Stimulated activated CD8-positive, alpha-beta memory T cell treated with anti-CD3 and anti-CD28 coated beads, Interleukin-12 subunit alpha, Interleukin-12 subunit beta, amount 100 ng/mL, for 24 hours (primary cell): ENCODE results near the gene DERA.
"Not testable (repeated sequence)": the region's sequence is repeated elsewhere in the genome, so short reads cannot be mapped to it uniquely, and the experiment has no call there.

Source experiments
- DNase-seq: peaks from one replicate; pipeline ENCODE4 v3.0.0-alpha.2; 2020; ENCODE audit errors: extremely low read depth

Gene DERA

GRCh38 chr12:16008421-16008824 lies 97.3 kb downstream of the DERA start:
- DNase-seq = no peak

DNA sequence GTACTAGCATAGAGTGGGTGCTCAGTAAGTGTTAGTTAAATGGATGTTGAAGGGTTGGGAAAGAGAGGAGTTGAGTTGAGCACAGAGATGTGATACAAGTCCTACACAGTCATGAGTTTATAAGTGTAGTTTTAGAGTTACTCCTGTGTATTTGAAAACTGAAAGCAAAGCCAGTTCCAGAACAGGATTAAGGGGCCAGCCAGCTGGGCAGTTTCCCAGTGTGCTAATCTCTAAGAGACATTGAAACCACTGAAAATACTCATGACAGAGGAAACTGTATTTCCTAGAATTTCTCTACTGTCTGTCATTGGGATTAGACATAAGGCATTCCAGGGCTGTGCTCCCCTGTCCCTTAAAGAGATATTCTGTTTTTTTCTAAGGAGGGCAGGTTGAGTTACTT lies 101.0 kb downstream of the DERA start:
- no peak for DNase-seq

DNA sequence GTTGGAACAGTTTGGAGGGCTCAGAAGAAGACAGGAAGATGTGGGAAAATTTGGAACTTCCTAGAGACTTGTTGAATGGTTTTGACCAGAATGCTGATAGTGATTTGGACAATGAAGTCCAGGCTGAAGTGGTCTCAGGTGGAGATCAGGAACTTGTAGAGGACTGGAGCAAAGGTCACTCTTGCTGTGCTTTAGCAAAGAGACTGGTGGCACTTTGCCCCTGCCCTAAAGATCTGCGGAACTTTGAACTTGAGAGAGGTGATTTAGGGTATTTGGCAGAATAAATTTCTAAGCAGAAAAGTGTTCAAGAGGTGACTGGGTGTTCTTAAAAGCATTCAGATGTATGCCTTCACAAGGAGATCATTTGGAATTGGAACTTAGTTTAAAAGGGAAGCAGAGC lies 102.6 kb downstream of the DERA start:
- not testable (repeated sequence) for DNase-seq

DNA sequence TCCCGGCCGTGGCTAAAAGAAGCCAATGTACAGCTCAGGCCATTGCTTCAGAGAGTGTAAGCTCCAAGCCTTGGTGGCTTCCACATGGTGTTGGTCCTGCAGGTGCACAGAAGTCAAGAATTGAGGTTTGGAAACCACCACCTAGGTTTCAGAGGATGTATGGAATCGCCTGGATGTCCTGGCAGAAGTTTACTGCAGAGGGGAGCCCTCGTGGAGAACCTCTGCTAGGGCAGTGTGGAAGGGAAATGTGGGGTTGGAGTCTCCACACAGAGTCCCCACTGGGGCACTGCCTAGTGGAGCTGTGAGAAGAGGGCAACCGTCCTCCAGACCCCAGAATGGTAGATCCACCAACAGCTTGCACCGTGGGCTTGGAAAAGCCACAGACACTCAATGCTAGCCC lies 103.3 kb downstream of the DERA start:
- DNase-seq = not testable (repeated sequence)

GRCh38 chr12:16016748-16017147 lies 105.6 kb downstream of the DERA start:
- DNase-seq = no peak

DNA sequence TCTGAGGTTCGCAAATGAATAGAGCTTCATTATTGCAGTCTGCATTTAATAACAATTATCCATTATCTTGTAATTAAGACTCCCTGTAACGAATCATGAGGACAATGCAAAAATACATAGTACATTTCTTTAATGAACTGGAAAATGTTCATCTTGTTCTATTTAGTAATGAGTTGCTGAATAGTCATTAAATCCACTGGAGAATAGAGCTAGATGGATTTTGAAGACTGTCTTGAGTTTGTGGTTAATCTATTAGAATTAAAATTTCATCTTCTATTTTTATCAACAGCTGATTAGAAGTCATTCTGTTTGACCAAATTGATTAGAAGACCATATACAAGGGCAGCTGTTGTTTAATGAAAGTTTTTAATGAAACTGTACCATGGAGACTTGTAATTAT lies 107.2 kb downstream of the DERA start:
- DNase-seq = no peak

- DNase-seq = no peak
Measured at GRCh38 chr12:16019136-16019535, 108.0 kb downstream of the DERA start.

GRCh38 chr12:16020031-16020430 lies 108.9 kb downstream of the DERA start:
- DNase-seq = no peak

GRCh38 chr12:16021026-16021425 lies 109.9 kb downstream of the DERA start:
- no peak for DNase-seq

- DNase-seq = no peak
Measured at GRCh38 chr12:16021676-16022075, 110.5 kb downstream of the DERA start.

- DNase-seq = no peak
Measured at GRCh38 chr12:16027002-16027401, 115.9 kb downstream of the DERA start.

GRCh38 chr12:16030744-16031143 lies 119.6 kb downstream of the DERA start:
- no peak for DNase-seq

DNA sequence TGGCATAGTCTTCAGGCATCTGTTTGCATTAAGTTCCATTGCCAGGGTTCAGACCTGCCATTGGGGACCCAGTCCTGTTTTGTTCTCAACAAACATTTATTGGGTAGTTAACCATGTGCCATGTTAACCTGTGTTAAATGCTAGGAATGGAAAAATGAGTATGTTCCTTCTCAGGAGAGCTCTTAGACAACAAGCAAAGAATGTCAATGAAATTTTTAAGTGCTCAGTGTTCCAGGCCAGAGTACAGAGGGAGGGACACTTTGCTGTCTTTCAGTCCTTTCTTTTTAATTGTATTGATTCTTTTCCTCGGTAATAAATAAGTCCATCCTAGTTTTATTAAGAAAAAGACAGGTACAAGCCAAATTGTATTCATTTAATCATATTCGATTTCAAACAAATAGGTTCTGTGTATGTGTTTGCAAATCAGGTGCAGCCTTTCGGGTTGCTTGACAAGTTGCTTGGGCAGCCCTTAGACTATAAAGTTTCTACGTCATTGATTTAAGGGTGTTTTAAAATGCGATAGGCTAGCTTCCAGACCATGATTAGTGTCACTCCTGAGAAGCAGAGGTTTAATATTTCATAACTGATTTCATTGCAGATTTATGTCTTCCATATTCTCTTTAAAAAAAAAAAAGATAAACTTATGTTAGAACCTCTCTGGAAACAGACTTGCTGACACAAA lies 123.1 kb downstream of the DERA start:
- DNase-seq = no peak

DNA sequence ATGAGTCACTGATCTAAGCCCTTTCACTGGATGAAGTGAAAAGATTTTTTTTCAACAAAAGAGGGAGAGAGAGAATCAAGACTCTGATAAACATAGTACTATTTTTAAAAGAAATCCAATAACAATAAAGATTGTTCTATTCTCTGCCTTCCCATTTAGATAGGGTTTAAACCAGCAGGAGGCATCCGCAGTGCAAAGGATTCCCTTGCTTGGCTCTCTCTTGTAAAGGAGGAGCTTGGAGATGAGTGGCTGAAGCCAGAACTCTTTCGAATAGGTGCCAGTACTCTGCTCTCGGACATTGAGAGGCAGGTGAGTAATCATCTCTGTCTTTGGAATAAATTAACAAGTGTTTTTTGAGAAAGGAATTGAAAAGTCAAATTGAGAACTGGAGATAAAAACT lies 124.9 kb downstream of the DERA start:
- no peak for DNase-seq

DNA sequence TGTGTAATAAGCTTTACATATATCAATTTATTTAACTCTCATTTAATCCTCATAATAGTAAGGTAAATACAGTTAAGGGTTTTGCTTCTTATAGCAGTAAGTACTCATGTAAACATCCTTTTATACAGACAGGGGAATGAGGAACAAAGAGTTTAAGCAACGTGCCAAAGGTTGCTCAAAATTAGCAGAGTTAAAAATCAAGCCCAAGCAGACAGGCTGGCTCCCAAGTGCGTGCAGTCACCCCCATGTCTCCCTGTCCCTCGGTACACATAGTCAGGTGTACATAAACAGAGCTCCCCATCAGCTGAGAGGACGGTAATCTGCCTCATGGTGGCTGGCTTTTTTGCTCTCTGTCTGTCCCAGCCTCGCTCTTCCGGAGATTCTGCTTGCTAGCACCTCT lies 126.4 kb downstream of the DERA start:
- DNase-seq = no peak

GRCh38 chr12:16043480-16043879 lies 132.3 kb downstream of the DERA start:
- no peak for DNase-seq

DNA sequence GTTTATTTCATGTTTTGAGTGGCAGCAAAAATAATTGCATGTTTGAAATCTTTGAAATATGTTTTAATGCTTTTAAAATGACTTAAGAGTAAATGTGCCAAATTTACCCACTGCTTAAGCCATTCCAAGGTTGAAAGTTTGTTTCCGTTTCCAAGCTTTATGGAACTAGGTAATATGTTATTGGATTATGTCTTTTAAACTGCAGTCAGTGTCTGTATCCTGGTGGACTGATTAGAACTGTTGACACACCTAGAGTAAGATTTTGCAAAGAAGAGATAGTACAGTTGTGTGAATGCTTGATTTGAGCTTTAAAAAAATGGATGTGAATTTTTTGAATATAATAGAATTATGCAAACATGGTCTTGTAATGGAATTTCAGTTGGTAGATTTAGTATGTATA lies 135.1 kb downstream of the DERA start:
- no peak for DNase-seq

- no peak for DNase-seq
Measured at GRCh38 chr12:16048511-16048910, 137.4 kb downstream of the DERA start.

GRCh38 chr12:16056910-16057309 lies 145.8 kb downstream of the DERA start:
- no peak for DNase-seq

DNA sequence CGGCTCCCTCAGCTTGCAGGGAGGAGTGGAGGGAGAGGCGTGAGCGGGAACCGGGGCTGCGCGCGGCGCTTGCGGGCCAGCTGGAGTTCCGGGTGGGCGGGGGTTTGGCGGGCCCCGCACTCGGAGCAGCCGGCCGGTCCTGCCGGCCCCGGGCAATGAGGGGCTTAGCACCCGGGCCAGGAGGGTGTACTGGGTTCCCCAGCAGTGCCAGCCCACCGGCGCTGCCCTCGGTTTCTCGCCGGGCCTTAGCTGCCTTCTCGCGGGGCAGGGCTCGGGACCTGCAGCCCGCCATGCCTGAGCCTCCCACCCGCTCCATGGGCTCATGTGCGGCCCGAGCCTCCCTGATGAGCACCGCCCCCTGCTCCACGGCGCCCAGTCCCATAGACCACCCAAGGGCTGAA lies 146.2 kb downstream of the DERA start:
- not testable (repeated sequence) for DNase-seq

DNA sequence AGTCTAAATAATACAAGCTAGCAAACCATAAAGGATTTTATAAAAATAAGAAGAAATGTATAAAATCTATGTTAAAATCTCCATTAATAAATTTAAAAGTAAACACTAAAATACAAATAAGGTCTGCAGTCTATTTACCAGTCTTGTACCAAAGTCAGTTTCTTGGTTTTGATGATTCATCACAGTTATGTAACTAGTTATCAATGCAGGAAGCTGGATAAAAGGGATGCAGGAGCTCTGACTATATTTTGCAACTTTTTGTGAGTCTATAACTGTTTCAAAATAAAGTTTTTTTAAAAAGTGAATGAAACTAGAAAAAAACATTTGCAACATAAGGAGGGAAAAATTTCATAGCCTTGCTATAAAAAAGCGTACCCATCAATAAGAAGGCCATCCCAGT lies 151.5 kb downstream of the DERA start:
- DNase-seq = no peak

GRCh38 chr12:16063726-16064125 lies 152.6 kb downstream of the DERA start:
- no peak for DNase-seq

- no peak for DNase-seq
Measured at GRCh38 chr12:16070113-16070512, 159.0 kb downstream of the DERA start.

DNA sequence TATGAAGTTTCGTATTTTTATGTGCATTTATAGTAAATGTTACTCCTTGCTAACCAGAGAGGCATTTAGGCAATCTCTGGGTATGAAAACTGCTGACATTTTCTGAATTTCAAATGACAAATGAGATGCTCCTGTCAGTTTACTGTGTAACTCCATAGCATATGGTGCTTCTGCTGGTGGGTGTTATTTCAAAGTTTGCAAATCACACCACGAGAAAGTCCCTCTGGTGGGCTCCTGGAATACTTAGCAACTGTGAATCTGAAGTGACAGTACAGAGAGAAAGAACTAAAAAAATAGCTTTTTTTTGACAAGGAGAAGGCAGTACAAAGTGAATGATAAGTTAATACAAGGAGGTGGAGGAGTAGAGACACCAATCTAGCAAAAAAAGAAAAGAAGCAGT lies 161.5 kb downstream of the DERA start:
- DNase-seq = no peak
